GM21360 (cell line): ENCODE data around the gene TSSK3.
"Not testable (repeated sequence)": the region's sequence is repeated elsewhere in the genome, so short reads cannot be mapped to it uniquely, and the experiment has no call there.

Source experiments
- ATAC-seq: cut with Tn5 transposase; IDR thresholded peaks from one replicate; pipeline ENCODE4 v1.9.1; 2021; ENCODE audit warnings: mild to moderate bottlenecking, moderate library complexity; ENCODE audit not compliant: unreplicated experiment

The TSSK3 gene

GRCh38 chr1:32396524-32396923, 34.2 kb downstream of the TSSK3 start:
- not testable (repeated sequence) for ATAC-seq

- ATAC-seq, result no peak
These were observed 36.1 kb downstream of the TSSK3 start for GRCh38 chr1:32398401-32398800.

- no peak for ATAC-seq
These were observed 37.5 kb downstream of the TSSK3 start for GRCh38 chr1:32399843-32400242.

- ATAC-seq, result no peak
These were observed 38.7 kb downstream of the TSSK3 start for GRCh38 chr1:32400876-32401631.

- no peak for ATAC-seq
These were observed 42.6 kb downstream of the TSSK3 start for GRCh38 chr1:32404946-32405345.

GRCh38 chr1:32405672-32406467, 43.5 kb downstream of the TSSK3 start:
- no peak for ATAC-seq

GRCh38 chr1:32406629-32407111, 44.3 kb downstream of the TSSK3 start:
- no peak for ATAC-seq

- no peak for ATAC-seq
These were observed 48.9 kb downstream of the TSSK3 start for GRCh38 chr1:32411261-32411660.

- no peak for ATAC-seq
These were observed 51.3 kb downstream of the TSSK3 start for GRCh38 chr1:32413507-32414185.
